ENCODE data around the gene IL27RA.

The IL27RA gene

DNA sequence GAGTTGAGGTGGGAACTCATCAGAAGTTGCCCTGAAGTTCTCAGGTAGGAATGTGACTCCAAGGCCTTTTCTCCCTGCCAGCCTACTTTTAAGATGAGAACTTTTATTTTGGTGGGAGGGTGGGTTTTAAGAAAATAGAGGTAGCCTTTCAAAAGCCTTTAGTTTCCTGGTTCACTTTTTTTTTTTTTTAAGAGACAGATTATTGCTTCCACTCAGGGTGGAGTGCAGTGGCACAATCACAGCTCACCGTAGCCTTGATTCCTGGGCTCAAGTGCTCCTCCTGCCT lies 51.1 kb downstream of the IL27RA start:
- TF ChIP-seq, protein P1, sequence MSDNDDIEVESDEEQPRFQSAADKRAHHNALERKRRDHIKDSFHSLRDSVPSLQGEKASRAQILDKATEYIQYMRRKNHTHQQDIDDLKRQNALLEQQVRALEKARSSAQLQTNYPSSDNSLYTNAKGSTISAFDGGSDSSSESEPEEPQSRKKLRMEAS (IDR thresholded peaks at IDR 0.05; ENCODE audit: low read depth, low read length), result no peak
- TF ChIP-seq MYC (IDR thresholded peaks at IDR 0.05; ENCODE audit: low read depth, low read length), result no peak
- no peak for TF ChIP-seq POLR2A (IDR thresholded peaks at IDR 0.05; ENCODE audit: extremely low read depth, insufficient read length)
- no peak overlapping the region for H3K4me3 ChIP-seq (ENCODE audit: low read depth, low read length)
- DNase-seq (ENCODE audit: low read depth), result no peak

DNA sequence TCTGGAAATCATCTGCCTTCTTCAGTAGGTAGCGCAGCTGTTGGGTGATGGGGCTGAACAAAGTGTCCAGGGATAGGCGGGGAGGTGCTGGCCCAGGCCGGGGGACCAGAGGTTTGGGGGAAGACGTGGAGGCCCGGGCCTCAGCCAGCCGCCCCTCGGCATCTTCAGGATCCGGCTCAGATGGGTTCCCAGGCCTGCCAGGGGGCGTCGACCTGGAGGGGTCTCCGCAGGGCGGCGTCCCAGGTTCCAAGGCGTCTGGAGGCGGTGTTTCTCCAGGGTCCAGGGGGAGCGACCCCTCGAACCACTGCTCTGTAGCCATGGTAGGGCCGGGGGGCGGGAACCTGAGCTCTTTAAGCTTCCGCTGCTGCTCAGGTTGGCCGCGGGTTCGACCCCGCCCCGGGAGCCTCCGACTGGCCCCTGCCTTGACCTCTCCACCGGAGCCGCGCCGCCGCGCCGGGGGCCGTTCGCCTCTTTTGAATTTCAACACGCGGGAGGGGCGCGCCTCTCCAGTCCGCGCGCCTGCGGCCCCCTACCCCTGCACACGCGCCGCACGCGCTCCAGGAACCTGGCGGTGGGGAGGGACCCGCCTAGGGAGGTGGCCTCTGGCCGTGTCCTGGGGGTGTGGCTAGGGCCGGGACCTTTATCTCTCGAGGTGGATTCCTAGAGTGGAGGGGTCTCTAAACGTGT lies 53.9 kb downstream of the IL27RA start, which contains the start of gene C19orf67:
TSS of gene C19orf67 (minus strand) at position 475 of the 687 bp plus-strand sequence. CDS start at position 319, 156 bp downstream.
- no peak within 1 kb of the TSS for H3K4me3 ChIP-seq (ENCODE audit: low read depth, low read length)
- TF ChIP-seq, protein P2, sequence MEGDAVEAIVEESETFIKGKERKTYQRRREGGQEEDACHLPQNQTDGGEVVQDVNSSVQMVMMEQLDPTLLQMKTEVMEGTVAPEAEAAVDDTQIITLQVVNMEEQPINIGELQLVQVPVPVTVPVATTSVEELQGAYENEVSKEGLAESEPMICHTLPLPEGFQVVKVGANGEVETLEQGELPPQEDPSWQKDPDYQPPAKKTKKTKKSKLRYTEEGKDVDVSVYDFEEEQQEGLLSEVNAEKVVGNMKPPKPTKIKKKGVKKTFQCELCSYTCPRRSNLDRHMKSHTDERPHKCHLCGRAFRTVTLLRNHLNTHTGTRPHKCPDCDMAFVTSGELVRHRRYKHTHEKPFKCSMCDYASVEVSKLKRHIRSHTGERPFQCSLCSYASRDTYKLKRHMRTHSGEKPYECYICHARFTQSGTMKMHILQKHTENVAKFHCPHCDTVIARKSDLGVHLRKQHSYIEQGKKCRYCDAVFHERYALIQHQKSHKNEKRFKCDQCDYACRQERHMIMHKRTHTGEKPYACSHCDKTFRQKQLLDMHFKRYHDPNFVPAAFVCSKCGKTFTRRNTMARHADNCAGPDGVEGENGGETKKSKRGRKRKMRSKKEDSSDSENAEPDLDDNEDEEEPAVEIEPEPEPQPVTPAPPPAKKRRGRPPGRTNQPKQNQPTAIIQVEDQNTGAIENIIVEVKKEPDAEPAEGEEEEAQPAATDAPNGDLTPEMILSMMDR (IDR thresholded peaks at IDR 0.05; ENCODE audit: low read depth, low read length), result no peak
- TF ChIP-seq, protein P1 (IDR thresholded peaks at IDR 0.05; ENCODE audit: low read depth, low read length), result no peak
- no peak for TF ChIP-seq POLR2A (IDR thresholded peaks at IDR 0.05; ENCODE audit: extremely low read depth, insufficient read length)
- no peak for TF ChIP-seq MYC (IDR thresholded peaks at IDR 0.05; ENCODE audit: low read depth, low read length)
- DNase-seq (ENCODE audit: low read depth), result no peak

DNA sequence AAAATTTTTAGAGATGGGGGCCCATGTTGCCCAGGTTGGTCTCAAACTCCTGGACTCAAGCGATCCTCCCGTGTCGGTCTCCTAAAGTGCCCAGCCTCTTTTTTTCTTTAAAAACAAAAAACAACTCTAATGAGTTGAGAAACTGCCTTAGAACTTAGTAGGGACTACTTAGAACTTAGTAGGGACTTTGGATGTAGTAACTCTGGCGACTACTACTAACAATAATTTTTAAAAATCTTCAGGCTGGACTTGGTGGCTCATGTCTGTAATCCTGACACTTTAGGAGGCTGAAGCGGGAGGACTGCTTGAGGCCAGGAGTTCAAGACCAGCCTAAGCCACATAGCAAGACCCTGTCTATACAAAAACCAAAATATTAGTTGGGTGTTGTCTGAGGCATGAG lies 54.5 kb downstream of the IL27RA start:
- TF ChIP-seq, protein P1 (IDR thresholded peaks at IDR 0.05; ENCODE audit: low read depth, low read length), result no peak
- TF ChIP-seq, protein P2 (IDR thresholded peaks at IDR 0.05; ENCODE audit: low read depth, low read length), result no peak
- no peak for TF ChIP-seq MYC (IDR thresholded peaks at IDR 0.05; ENCODE audit: low read depth, low read length)
- TF ChIP-seq POLR2A (IDR thresholded peaks at IDR 0.05; ENCODE audit: extremely low read depth, insufficient read length), result no peak
- no peak for DNase-seq (ENCODE audit: low read depth)
- no peak overlapping the region for H3K4me3 ChIP-seq (ENCODE audit: low read depth, low read length)

DNA sequence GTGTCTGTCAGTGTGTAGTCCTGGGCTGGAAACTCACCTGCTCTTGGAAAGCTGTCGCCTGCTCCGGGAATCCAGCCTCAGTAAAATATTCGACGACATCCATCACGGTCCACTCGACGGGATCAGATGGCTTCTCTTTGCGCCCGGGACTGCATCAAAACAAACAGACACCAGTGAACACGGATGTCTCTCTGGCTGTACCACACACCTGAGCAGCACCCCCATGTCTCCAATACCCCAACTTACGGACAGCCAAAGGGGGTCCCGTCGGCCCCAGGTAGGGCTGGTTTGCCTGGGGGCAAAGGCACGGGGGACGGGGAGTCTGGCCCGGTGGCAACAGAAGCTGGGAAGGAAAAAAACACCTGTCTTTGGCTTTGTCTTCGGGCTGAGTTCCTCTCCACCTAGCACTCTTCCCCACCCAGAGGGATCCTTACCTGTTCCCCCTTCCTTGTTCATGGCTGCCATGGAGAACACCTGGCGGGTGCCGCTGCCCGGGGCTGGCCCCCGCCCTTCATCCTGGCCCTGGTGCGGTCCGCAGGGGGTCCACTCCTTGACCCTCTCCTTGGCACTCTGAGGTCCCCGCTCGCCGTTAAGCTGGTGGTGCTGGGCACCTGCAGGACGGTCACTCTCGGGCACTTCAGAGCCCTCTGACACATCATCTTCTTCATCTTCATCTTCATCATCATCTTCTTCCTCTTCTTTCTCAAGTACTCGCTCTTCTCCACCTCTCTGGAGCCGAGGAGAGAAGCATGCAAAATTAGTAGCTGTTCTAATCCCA lies 57.3 kb downstream of the IL27RA start:
- DNase-seq (ENCODE audit: low read depth), result no peak
- TF ChIP-seq, protein P1 (IDR thresholded peaks at IDR 0.05; ENCODE audit: low read depth, low read length), result no peak
- TF ChIP-seq MYC (IDR thresholded peaks at IDR 0.05; ENCODE audit: low read depth, low read length) (no peak), POLR2A (IDR thresholded peaks at IDR 0.05; ENCODE audit: extremely low read depth, insufficient read length) (no peak)
- TF ChIP-seq, protein P2 (IDR thresholded peaks at IDR 0.05; ENCODE audit: low read depth, low read length), result no peak
- H3K4me3 ChIP-seq (ENCODE audit: low read depth, low read length), result peak overlapping the region; percentile 53

DNA sequence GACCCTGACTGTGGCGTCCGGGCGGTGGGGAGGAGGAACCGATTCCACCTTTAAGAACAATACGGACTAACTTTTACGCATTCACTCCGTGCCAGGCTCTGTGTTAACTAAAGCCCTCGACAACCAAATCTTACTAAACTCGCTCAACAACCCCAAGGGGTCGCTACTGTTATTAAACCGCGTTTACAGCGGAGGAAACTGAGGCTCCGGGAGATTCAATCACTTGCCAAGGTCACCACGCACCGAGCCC lies 57.8 kb downstream of the IL27RA start:
- DNase-seq (ENCODE audit: low read depth), result peak; percentile 38
- H3K4me3 ChIP-seq (ENCODE audit: low read depth, low read length), result peak overlapping the region; percentile 53

More for the DNA sequence above, 57.8 kb downstream of the IL27RA start:
- TF ChIP-seq, protein P2 (IDR thresholded peaks at IDR 0.05; ENCODE audit: low read depth, low read length), result no peak
- TF ChIP-seq, protein P1 (IDR thresholded peaks at IDR 0.05; ENCODE audit: low read depth, low read length), result no peak
- TF ChIP-seq POLR2A (IDR thresholded peaks at IDR 0.05; ENCODE audit: extremely low read depth, insufficient read length) (no peak), MYC (IDR thresholded peaks at IDR 0.05; ENCODE audit: low read depth, low read length) (no peak)
